HG03354 (cell line): Measurements from ENCODE around the gene MMEL1.

ENCODE experiments used
- ATAC-seq: cut with Tn5 transposase; IDR thresholded peaks from one replicate; pipeline ENCODE4 v1.9.1; 2021; ENCODE audit warnings: mild to moderate bottlenecking; ENCODE audit not compliant: unreplicated experiment, poor library complexity, severe bottlenecking

MMEL1 gene

GRCh38 chr1:2606881-2607621, 25.8 kb downstream of the MMEL1 start:
- ATAC-seq = no peak

GRCh38 chr1:2606396-2606880, 26.4 kb downstream of the MMEL1 start:
- no peak for ATAC-seq

GRCh38 chr1:2605509-2606395, 27.1 kb downstream of the MMEL1 start:
- no peak for ATAC-seq

GRCh38 chr1:2604844-2605508, 27.8 kb downstream of the MMEL1 start:
- no peak for ATAC-seq

GRCh38 chr1:2604156-2604843, 28.5 kb downstream of the MMEL1 start:
- ATAC-seq = no peak

GRCh38 chr1:2603521-2604155, 29.2 kb downstream of the MMEL1 start:
- ATAC-seq = no peak

GRCh38 chr1:2602866-2603520, 29.8 kb downstream of the MMEL1 start:
- no peak for ATAC-seq

- ATAC-seq = no peak
These were observed 30.4 kb downstream of the MMEL1 start for GRCh38 chr1:2602311-2602835.

- ATAC-seq = no peak
These were observed 31.0 kb downstream of the MMEL1 start for GRCh38 chr1:2601721-2602303.

- no peak for ATAC-seq
These were observed 34.4 kb downstream of the MMEL1 start for GRCh38 chr1:2598329-2598931.

GRCh38 chr1:2597441-2598328, 35.1 kb downstream of the MMEL1 start:
- ATAC-seq = no peak

GRCh38 chr1:2596530-2597333, 36.1 kb downstream of the MMEL1 start:
- ATAC-seq = no peak

GRCh38 chr1:2595812-2596529, 36.8 kb downstream of the MMEL1 start:
- ATAC-seq = no peak

GRCh38 chr1:2595261-2595811, 37.5 kb downstream of the MMEL1 start:
- ATAC-seq = no peak

- no peak for ATAC-seq
These were observed 38.1 kb downstream of the MMEL1 start for GRCh38 chr1:2594641-2595131.
